Measurements from ENCODE around the gene OR5K1.

GRCh38 chr3:98434412-98434811 is 28.6 kb upstream of the OR5K1 start:
- TF ChIP-seq, protein P1, sequence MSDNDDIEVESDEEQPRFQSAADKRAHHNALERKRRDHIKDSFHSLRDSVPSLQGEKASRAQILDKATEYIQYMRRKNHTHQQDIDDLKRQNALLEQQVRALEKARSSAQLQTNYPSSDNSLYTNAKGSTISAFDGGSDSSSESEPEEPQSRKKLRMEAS (IDR thresholded peaks at IDR 0.05): no peak
- TF ChIP-seq TCF7L2 (IDR thresholded peaks at IDR 0.05; ENCODE audit: borderline replicate concordance, extremely low read depth, insufficient read depth, insufficient read length) (no peak), POLR2AphosphoS5 (IDR thresholded peaks at IDR 0.05; ENCODE audit: low read depth, low read length) (no peak), JUND (IDR thresholded peaks at IDR 0.05) (no peak), REST (IDR thresholded peaks at IDR 0.05; ENCODE audit: low read depth) (no peak)
- TF ChIP-seq, protein P2, sequence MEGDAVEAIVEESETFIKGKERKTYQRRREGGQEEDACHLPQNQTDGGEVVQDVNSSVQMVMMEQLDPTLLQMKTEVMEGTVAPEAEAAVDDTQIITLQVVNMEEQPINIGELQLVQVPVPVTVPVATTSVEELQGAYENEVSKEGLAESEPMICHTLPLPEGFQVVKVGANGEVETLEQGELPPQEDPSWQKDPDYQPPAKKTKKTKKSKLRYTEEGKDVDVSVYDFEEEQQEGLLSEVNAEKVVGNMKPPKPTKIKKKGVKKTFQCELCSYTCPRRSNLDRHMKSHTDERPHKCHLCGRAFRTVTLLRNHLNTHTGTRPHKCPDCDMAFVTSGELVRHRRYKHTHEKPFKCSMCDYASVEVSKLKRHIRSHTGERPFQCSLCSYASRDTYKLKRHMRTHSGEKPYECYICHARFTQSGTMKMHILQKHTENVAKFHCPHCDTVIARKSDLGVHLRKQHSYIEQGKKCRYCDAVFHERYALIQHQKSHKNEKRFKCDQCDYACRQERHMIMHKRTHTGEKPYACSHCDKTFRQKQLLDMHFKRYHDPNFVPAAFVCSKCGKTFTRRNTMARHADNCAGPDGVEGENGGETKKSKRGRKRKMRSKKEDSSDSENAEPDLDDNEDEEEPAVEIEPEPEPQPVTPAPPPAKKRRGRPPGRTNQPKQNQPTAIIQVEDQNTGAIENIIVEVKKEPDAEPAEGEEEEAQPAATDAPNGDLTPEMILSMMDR (IDR thresholded peaks at IDR 0.05 in 2 of 3, conservative IDR thresholded peaks at IDR 0.05 in 1 of 3; ENCODE audit: borderline replicate concordance in 1 of 3, insufficient read depth in 1 of 3, low read depth in 2 of 3, low read length in 2 of 3): no peak

Measured in HCT116 (cell line).